HG02870 (cell line): ENCODE results near the gene REX1BD.
"Not testable (repeated sequence)": the region's sequence is repeated elsewhere in the genome, so short reads cannot be mapped to it uniquely, and the experiment has no call there.

Experiments
- ATAC-seq: cut with Tn5 transposase; IDR thresholded peaks from one replicate; pipeline ENCODE4 v1.9.1; 2021; ENCODE audit warnings: mild to moderate bottlenecking, moderate library complexity; ENCODE audit not compliant: unreplicated experiment

Gene REX1BD

DNA sequence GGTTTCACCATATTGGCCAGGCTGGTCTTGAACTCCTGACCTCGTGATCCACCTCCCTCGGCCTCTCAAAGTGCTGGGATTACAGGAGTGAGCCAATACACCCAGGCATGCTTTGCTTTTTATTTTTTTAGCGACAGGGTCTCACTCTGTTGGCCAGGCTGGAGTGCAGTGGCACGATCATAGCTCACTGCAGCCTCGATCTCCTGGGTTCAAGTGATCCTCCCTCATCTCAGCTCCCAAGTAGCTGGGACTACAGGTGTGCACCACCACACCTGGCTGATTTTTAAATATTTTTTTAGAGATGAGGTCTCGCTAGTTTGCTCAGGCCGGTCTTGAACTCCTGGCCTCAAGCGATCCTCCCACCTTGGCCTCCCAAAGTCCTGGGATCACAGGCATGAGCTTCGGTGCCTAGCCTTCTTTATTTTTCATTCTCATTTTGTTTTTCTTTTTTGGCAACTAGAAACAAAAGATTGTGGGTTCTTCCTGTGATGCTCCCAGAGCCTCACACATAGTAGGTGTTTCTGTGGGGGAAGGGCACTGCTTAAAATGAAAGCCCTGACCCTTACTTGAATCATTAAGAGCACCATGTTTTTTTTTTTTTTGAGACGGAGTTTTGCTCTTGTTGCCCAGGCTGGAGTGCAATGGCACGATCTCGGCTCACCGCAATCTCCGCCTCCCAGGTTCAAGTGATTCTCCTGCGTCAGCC, 12.2 kb downstream of the REX1BD start:
- not testable (repeated sequence) for ATAC-seq

DNA sequence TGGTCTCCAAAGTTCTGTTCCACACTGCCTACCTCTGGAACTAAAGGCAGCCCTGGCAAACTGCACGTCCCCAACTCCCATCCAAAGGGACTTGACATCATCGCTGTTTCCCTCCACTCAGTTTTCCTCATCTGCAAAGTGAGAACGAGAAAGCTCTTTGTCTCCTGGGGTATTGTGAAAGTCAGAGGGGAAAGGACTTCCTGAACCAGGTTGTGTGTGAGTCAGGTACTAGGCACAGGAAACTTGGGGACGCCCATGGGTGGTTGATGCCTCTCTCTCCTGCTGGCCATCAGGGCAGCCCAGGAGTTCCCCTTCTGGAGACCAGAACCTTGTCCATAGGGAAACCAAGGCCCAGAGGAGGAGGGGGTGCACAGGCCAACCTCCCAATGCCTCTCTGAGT, 13.3 kb downstream of the REX1BD start:
- ATAC-seq, result no peak

GRCh38 chr19:18603255-18603957, 14.8 kb downstream of the REX1BD start:
- ATAC-seq, result no peak

GRCh38 chr19:18603958-18604819, 15.6 kb downstream of the REX1BD start:
- no peak for ATAC-seq

GRCh38 chr19:18604820-18605159, 16.2 kb downstream of the REX1BD start:
- ATAC-seq, result no peak

DNA sequence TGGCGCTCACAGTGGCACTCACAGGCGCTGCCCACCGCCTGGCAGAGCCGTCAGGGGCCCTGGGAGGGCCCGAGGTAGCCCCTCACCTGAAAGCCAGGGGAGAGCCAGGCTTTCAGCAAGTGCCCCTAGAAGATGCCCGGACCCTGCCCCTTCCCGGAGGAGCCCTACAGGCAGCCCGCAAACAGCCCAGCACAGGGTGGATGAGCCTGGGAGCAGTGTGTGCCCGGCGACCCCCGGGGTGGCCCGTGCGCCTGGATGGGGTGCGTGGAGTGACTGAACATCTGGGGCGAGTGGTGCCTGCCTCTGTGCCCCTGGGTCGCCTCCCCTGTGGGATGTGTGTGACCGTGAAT, 16.6 kb downstream of the REX1BD start:
- ATAC-seq, result no peak

- ATAC-seq, result no peak
Measured at GRCh38 chr19:18605546-18606280, 17.1 kb downstream of the REX1BD start.

DNA sequence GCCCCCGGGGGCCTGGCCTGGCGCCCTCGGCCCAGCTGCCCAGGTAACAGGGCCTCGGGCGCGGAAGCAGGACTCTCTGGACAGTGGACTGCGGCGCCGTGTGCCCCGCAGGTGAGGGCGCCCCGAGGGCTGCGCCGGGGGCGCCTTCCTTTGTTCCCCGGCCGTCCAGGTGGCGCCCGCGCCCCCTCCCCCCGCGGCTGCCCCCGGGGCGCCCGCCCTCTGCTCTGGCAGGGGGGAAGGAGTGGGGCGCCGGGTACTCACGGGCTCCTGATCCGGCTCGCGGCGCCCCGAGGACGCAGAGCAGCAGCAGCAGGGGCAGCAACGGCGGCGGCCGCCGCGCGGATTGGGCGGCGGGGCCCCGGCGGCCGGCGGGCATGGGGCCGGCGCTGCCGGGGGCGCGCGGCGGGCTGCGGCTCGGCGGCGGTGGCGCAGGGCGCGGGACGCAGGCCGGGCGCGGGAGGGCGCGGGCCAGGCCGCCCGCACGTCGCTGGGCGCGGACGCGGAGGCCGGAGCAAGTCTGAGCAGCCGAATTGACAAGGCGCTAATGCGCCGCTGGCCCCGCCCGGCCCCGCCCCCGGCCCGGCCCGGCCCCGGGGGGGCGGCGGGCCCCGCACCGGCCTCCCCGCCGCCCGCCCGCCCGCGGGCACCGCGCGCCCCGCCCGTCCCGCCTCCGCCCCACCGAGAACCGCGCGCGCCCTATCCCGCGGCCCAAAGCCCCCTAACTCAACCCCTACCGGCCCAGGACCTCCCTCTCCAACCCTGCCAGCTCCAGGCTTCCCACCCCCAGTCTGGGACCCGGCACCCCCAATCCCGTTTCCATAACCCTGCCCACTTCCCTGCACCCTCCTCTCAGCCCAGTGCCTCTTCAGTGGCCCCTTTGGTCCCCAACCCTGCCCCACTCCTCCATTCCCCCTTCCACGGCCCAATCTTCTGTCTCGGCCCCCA, 18.0 kb downstream of the REX1BD start, which contains the start of gene CRLF1:
CRLF1 (minus strand) TSS at position 519 of the 945 bp plus-strand sequence; CDS start at position 376, 143 bp downstream.
- no peak for ATAC-seq

DNA sequence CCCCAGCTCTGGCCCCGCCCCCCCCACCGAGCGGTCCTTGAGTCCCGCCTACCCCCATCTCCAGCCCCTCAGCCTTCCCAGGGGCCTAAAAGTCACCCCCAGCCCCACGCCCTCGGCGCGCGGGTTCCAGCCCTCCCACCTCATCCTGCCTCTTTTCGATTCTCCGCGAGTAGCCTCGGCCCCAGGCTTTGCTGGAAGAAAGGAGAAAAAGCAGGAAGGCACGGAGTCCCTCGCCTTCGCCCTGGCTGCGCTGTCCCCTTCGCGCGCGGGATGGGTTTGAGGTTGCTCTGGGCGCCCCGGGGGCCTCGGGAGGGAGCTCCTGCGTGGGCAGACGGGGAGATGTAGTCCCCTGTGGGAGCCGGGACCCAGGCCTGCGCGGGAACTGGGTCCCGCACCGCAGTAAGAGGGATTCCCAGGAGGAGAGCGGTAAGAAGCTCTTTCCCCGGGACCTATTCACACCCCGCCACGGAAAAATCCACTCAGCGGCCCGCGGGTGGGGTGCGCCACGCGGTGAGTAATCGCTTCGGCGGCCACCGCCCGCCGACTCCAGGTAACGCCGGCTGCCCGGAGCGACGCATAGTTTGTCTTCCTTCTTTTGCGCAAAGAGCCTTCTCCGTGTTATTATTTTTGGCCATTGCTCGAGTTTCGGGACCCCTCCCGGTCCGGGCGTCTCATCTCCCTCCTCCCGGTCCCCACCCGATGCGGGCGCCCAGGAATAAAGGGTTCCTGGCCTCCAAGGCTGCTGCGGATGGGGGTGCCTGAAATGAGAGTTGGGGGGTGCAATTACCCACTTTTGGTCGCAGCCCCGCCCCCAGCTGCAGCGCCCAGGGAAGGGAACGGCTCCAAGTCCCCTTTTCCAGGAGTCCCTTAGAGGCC, 18.9 kb downstream of the REX1BD start:
- no peak for ATAC-seq

DNA sequence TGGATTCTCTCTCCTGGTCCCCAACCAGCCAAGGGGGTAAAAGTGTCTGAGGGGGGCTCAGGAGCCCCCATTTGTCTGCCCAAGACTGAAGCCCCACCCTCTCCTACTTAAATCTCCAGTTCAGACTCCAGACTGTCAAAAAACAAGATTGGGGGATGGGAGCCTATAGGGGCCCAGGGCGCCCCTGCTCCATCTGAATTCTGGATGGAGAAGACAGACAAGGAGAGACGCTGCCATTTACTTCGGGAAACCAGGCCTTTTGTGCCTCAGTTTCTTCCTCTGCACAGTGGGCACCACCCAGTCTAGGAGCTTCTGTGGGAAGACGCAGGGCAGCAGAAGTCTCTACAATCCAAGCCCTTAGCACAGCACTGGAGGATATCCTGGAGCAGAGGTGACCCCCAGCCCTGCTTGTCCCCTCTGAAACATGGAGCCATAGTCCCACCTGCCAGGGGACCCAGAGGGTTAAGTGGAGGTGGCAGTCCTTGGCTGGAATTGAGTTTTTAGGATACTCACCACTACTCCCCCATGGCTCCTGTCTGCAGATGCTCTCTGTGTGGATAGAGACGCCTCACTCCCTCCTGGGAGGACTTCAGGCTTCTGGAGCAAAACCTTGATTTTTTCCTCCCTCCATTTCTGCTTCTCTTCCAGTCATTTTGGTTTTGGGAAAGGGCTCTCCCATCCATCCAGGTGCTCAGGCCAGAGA, 19.7 kb downstream of the REX1BD start:
- ATAC-seq, result no peak

- ATAC-seq, result no peak
Measured at GRCh38 chr19:18608805-18609716, 20.5 kb downstream of the REX1BD start.

DNA sequence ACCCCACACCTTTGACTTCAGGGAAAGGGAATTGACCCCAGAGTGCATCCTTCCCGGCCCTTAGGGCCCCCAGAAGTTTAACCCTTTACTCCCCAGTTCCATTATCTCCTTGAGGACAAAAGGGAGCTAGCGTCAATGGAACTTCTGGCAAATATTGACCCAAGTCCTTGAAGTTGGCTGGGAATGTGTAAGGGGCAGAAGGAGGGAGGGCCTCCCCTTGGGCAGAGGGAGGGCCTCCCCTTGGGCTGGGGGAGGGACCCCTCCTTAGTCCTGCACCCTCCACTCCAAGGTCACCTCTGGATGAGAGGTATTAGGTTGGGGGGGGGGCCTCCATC, 21.1 kb downstream of the REX1BD start:
- ATAC-seq, result no peak

DNA sequence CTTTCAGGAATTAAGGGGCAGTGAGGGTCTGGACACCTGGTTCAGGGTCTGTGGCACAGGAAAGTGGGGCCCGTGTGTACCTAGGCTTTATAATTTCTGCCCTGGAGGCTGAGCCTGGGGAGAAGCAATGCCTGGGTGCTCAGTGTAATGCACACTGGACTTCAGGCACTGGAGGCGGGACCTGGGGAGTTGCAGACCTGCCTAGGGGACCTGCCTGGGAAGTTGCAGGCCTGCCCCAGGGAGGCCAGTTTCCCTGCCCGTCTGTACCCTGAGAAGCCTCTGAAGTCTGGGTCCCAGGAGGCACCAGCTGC, 21.6 kb downstream of the REX1BD start:
- no peak for ATAC-seq

GRCh38 chr19:18610556-18611326, 22.1 kb downstream of the REX1BD start:
- ATAC-seq, result no peak

- ATAC-seq, result no peak
Measured at GRCh38 chr19:18611327-18612050, 22.9 kb downstream of the REX1BD start.

DNA sequence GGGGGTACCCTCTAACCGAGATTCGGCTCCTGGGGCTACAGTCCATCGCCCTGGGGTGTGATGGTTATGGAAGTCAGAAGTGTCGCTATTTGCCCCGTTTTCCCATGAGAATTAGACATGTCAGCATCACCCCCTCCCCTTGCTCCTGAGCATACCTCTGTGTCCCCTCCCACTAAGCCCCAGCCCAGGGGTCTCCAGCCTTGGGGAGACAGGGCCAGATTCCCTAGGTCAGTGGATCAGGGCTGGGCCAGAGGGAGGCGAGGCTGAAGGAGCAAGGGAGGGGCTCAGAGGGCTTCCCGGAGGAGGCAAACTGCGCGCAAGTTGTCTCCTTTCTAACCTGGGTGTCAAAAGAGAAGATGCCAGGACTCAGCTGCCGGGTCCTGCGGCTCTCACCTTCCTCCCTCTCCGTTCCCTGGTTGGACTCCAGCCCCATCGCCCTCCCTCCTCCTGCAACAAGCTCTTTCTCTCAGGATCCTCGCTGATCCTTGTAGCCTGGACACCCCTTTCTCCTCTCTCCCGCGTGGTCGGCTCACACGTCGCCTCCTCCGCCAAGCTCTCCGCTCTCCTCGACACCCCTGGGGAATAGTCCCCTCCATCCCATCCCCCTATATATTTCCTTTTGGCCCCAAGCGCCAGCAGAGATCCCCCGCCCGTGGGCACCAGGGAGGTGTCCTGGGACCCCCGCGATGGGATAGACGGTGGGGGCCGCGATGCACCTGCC, 23.6 kb downstream of the REX1BD start:
- no peak for ATAC-seq
